Left ventricle myocardium inferior (tissue), 1 donor: ENCODE measurements around the gene EMID1. TPM values are rescaled to one million over a fixed set of nuclear protein-coding genes. Genes with fewer than 3 reads are reported as not detected.

Experiments used
- DNase-seq: peaks from one replicate; pipeline ENCODE4 v3.0.0-alpha.2; 2020
- H3K27ac ChIP-seq: fragments of 200-600 bp; replicated peaks from 2 replicates; pipeline ENCODE4 v1.8.0; 2021
- H3K27me3 ChIP-seq: fragments of 200-600 bp; 2 replicates; pipeline ENCODE4 v1.8.0; 2021; ENCODE audit warnings: low read depth
- H3K36me3 ChIP-seq: fragments of 200-600 bp; 2 replicates; pipeline ENCODE4 v1.8.0; 2021
- H3K4me1 ChIP-seq: fragments of 200-600 bp; 2 replicates; pipeline ENCODE4 v1.8.0; 2021
- H3K4me3 ChIP-seq: fragments of 200-600 bp; 2 replicates; pipeline ENCODE4 v1.8.0; 2021; ENCODE audit warnings: mild to moderate bottlenecking, moderate library complexity
- H3K9me3 ChIP-seq: fragments of 200-600 bp; replicated peaks from 2 replicates; pipeline ENCODE4 v1.8.0; 2021
- intact Hi-C: fragments of 100-400 bp; cut with micrococcal nuclease; formaldehyde crosslinking; loops from one replicate; pipeline ENCODE4 v1.11.0; 2022
- total RNA-seq: library from RNA; stranded (reverse); fragmentation: NEBNext Ultra II Directional; extraction: Animal tissue kit (Norgen Biotek cat#: 25700); gene quantifications from one replicate; pipeline ENCODE4 v1.2.1, GENCODE V29; 2021
- TF ChIP-seq, protein P1 (sequence below): fragments of 200-600 bp; IDR thresholded peaks from 2 replicates; pipeline ENCODE4 v1.8.0; 2021; ENCODE audit warnings: antibody characterized with exemption, mild to moderate bottlenecking, borderline replicate concordance
- donor health status: DM: no; HTN: yes; CAD: no; lungs with severe emphysema.

EMID1 gene
- total RNA-seq, 1 donor from 2014 or later = 0.74 TPM

DNA sequence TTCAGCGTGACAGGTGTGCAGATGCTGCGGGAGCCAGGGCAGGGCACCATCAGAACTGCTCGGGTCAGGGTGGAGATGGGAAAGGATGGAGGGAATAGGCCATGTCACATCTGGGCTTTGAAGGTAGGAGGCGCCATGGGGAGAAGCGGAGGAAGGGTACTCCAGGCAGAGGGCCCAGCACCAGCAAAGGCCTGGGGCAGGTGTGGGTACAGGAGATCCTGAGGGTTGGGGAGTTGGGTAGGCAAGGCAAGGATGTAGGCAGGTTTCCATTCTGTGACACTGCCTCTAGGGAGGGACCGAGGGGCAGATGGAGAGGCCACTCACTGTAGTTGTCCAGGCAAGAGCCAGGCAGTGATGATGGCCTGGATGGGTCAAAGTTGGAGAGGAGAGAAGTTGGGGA lies 8.5 kb downstream of the EMID1 start:
- H3K9me3 ChIP-seq = no peaks in the 10 kb centered on the region
- no peak overlapping the region for H3K27ac ChIP-seq
- no peak for DNase-seq
- no peaks in the 10 kb centered on the region for H3K36me3 ChIP-seq
- TF ChIP-seq, protein P1, sequence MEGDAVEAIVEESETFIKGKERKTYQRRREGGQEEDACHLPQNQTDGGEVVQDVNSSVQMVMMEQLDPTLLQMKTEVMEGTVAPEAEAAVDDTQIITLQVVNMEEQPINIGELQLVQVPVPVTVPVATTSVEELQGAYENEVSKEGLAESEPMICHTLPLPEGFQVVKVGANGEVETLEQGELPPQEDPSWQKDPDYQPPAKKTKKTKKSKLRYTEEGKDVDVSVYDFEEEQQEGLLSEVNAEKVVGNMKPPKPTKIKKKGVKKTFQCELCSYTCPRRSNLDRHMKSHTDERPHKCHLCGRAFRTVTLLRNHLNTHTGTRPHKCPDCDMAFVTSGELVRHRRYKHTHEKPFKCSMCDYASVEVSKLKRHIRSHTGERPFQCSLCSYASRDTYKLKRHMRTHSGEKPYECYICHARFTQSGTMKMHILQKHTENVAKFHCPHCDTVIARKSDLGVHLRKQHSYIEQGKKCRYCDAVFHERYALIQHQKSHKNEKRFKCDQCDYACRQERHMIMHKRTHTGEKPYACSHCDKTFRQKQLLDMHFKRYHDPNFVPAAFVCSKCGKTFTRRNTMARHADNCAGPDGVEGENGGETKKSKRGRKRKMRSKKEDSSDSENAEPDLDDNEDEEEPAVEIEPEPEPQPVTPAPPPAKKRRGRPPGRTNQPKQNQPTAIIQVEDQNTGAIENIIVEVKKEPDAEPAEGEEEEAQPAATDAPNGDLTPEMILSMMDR = no peak
- intact Hi-C loops = no loop called here
- no peak overlapping the region for H3K4me3 ChIP-seq
- H3K27me3 ChIP-seq = no peaks in the 10 kb centered on the region
- no peaks in the 10 kb centered on the region for H3K4me1 ChIP-seq

DNA sequence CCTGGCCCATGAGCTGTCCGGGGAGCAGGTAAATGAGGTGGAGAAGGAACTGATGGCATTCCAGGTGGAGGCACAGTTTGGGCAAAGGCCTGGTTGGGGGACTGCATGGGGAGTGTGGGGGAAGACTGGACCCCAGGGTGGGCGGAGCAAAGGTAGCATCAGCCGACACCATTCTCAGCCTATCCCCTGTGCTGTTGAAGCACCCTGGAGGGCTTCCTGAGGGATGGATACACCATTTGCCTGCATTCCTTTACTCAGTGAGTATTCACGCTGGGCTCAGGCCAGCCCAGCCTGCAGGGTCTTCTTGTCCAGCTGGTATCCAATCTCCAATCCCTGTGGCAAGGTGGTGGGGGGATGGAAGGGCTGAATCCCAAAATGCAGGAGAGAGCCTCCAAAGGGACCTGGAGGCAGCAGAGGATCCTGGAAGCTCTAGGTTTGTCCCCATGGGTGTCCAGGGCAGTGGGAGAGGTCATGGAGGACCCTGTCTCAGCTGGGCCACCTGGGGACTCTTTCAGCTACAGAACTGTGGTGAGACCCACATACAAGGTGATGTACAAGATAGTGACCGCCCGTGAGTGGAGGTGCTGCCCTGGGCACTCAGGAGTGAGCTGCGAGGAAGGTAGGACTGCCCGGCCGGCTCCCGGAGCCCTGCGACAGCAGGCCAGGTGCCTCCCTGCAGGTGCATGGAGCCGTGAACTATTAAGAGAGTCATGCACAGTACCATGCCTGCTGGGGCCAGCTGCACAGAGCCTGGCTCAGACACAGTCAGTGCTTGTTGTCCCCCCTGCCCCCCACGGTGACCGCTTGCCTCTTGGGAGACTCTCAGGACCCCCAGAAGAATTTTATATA lies 9.5 kb downstream of the EMID1 start:
- Histone ChIP-seq H3K27me3 (no peaks in the 10 kb centered on the region), H3K4me3 (no peak overlapping the region), H3K4me1 (no peaks in the 10 kb centered on the region), H3K36me3 (no peaks in the 10 kb centered on the region), H3K27ac (no peak overlapping the region), H3K9me3 (no peaks in the 10 kb centered on the region)
- TF ChIP-seq, protein P1 = no peak
- DNase-seq = no peak
- intact Hi-C loops = no loop called here

DNA sequence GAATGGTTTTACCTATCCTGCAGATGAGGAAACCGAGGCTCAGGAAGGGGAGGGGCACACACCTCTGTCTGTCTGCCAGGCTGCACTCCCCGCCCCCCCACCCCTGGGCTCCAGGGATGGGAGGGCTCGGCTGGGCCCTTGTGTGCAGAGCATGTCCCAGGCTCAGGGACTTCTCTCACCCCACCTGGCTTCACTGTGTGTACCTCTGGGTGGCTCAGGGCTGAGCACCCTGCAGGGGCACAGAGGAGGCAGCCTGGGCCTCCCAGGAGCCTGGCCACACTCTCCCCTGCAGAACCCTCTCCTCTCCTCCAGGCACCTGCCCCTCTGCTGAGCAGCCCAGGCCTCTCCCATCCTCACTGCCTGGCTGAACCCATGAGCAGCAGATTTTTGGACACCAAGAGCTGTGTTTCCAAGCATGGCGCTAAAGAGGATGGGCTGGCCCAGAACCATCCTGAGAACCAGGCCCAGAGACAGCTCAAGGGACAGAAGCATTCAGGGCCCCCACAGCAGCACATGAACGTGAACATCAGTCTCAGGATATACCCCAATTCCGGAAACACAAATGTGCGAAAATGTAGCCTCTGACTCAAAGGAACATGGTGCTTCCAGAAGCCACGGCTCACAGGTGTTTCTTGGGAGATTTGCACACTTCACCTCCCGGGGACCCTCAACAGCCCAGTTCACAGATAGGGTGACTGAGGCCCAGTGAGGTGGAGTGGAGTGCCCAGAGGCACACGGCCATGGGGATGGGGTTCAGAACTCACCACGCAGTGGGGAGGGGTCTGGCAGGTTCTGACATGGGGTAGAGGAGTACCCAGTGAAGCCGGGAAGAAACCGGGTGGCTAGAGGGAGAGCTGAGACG lies 10.5 kb downstream of the EMID1 start:
- TF ChIP-seq, protein P1 = no peak

GRCh38 chr22:29216873-29217666 lies 11.4 kb downstream of the EMID1 start:
- H3K27me3 ChIP-seq = no peaks in the 10 kb centered on the region
- no peak for DNase-seq
- H3K36me3 ChIP-seq = no peaks in the 10 kb centered on the region
- H3K9me3 ChIP-seq = no peaks in the 10 kb centered on the region
- H3K27ac ChIP-seq = no peak overlapping the region
- intact Hi-C loops = no loop called here
- H3K4me3 ChIP-seq = no peak overlapping the region
- H3K4me1 ChIP-seq = no peaks in the 10 kb centered on the region
- TF ChIP-seq, protein P1 = no peak

More for the DNA sequence above, 10.5 kb downstream of the EMID1 start:
- Histone ChIP-seq H3K9me3 (no peaks in the 10 kb centered on the region), H3K27me3 (no peaks in the 10 kb centered on the region), H3K27ac (no peak overlapping the region), H3K36me3 (no peaks in the 10 kb centered on the region), H3K4me3 (no peak overlapping the region), H3K4me1 (no peaks in the 10 kb centered on the region)
- intact Hi-C loops = no loop called here
- no peak for DNase-seq
